SW 1271 (cell line): ENCODE results near the gene PSMD5.

Experiments used
- DNase-seq, 2 experiments: peaks; one replicate each; lab custom pipeline; 2025; lab: John Stamatoyannopoulos, UW

PSMD5 gene

GRCh38 chr9:120875195-120875565, 32.5 kb upstream of the PSMD5 start:
- no peak for DNase-seq

- no peak for DNase-seq
These were observed 31.8 kb upstream of the PSMD5 start for GRCh38 chr9:120874226-120875194.

GRCh38 chr9:120873512-120873911, 30.8 kb upstream of the PSMD5 start:
- no peak for DNase-seq

- no peak for DNase-seq
These were observed 30.2 kb upstream of the PSMD5 start for GRCh38 chr9:120872791-120873502.

- DNase-seq: no peak
These were observed 27.5 kb upstream of the PSMD5 start for GRCh38 chr9:120870206-120870605.

GRCh38 chr9:120869726-120870125, 27.0 kb upstream of the PSMD5 start:
- no peak for DNase-seq

GRCh38 chr9:120869360-120869687, 26.6 kb upstream of the PSMD5 start:
- no peak for DNase-seq

GRCh38 chr9:120868676-120869359, 26.1 kb upstream of the PSMD5 start:
- peak; percentile 78 to 84 for DNase-seq

- no peak for DNase-seq
These were observed 25.6 kb upstream of the PSMD5 start for GRCh38 chr9:120868339-120868675.

- DNase-seq: no peak
These were observed 25.1 kb upstream of the PSMD5 start for GRCh38 chr9:120867676-120868338.

- no peak for DNase-seq
These were observed 23.9 kb upstream of the PSMD5 start for GRCh38 chr9:120866651-120867050.

GRCh38 chr9:120865809-120866208, 23.1 kb upstream of the PSMD5 start:
- DNase-seq: no peak

GRCh38 chr9:120865176-120865575, 22.5 kb upstream of the PSMD5 start:
- DNase-seq: no peak

GRCh38 chr9:120864719-120865118, 22.0 kb upstream of the PSMD5 start:
- DNase-seq: no peak

- no peak for DNase-seq
These were observed 21.1 kb upstream of the PSMD5 start for GRCh38 chr9:120863833-120864232.

GRCh38 chr9:120862452-120862851, 19.7 kb upstream of the PSMD5 start:
- no peak for DNase-seq

- no peak for DNase-seq
These were observed 19.2 kb upstream of the PSMD5 start for GRCh38 chr9:120861935-120862334.

GRCh38 chr9:120860083-120860482, 17.4 kb upstream of the PSMD5 start:
- DNase-seq: no peak

GRCh38 chr9:120859361-120859760, 16.6 kb upstream of the PSMD5 start:
- no peak for DNase-seq

- no peak for DNase-seq
These were observed 15.2 kb upstream of the PSMD5 start for GRCh38 chr9:120857902-120858301.

GRCh38 chr9:120857481-120857880, 14.8 kb upstream of the PSMD5 start:
- DNase-seq: no peak

- DNase-seq: no peak
These were observed 14.0 kb upstream of the PSMD5 start for GRCh38 chr9:120856700-120857099.
